ENCODE results near the gene ALG1. TPM values are rescaled to one million over a fixed set of nuclear protein-coding genes. Genes with fewer than 3 reads are reported as not detected.
A peak's percentile ranks its signal among the peaks of the same experiment; 100 is the strongest.

Gene ALG1
- total and polyA plus RNA-seq, 7 experiments from 2014 or later, result 12.9 to 29.1 (median 22.1) TPM

DNA sequence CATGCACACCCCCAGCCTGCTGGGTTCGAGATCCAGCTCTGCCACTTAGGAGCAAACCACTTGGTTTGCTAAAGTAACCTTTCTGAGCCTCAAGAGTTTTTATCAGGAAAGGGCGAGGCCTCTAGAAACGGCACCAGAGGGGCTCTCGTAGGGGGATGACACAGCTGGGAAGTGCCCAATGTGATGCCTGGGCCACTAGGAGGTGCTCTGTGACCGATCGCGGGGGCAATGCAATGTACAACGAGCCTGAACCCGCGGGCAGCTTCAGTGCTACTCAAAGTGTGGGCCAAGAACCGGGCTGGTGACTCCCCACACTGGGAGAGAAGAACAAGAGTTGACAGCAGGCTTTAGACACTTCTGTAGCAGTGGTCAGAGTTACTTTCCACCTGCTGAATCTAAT, 15.3 kb upstream of the ALG1 start:
- no peaks in the 10 kb centered on the region for H3K36me3 Mint-ChIP-seq
- no peak overlapping the region for H3K4me3 Mint-ChIP-seq
- intact Hi-C loops (cut with micrococcal nuclease), result loop anchor here (1.0 to 5.0 kb wide), 2 partner anchors 36 kb away; no protein-coding TSS in a partner anchor
- no peaks in the 10 kb centered on the region for H3K27me3 ChIP-seq (ENCODE audit: control insufficient read depth in 2 of 2, insufficient read depth in 2 of 2, low read length in 2 of 2)
- H3K27ac Mint-ChIP-seq, result no peak overlapping the region
- peaks cover 0 to 4% (median 0%) of the 10 kb centered on the region in 7 donors for H3K4me1 Mint-ChIP-seq
- CTCF ChIA-PET, result interaction anchor here (0.5 to 1.1 kb wide), 4 partner anchors 16 to 470 kb away, joined by 3 read pairs; no protein-coding TSS in a partner anchor
- no peak overlapping the region for H3K4me3 ChIP-seq (ENCODE audit: low read length)
- H3K9me3 Mint-ChIP-seq, result peaks cover 0 to 6% (median 0%) of the 10 kb centered on the region in 11 donors
- DNase-seq, result peak in 5 of 9 donors; percentile 19 to 33 (median 27)
- peaks cover 0 to 1% (median 0%) of the 10 kb centered on the region in 5 donors for H3K27me3 Mint-ChIP-seq
- H3K27ac ChIP-seq (ENCODE audit: low read depth, low read length), result no peak overlapping the region
- peak; percentile 77 for ATAC-seq
- POLR2A ChIA-PET, result no interaction called here
- H3K4me1 ChIP-seq (ENCODE audit: control insufficient read depth in 2 of 2, insufficient read depth in 2 of 2, low read length in 2 of 2), result no peaks in the 10 kb centered on the region
- H3K9me3 ChIP-seq (ENCODE audit: control insufficient read depth in 2 of 3, low read length in 3 of 3), result no peaks in the 10 kb centered on the region
- H3K36me3 ChIP-seq (ENCODE audit: control insufficient read depth in 2 of 3, insufficient read depth in 3 of 3, low read length in 3 of 3), result no peaks in the 10 kb centered on the region

- H3K27me3 ChIP-seq (ENCODE audit: control insufficient read depth in 2 of 2, insufficient read depth in 2 of 2, low read length in 2 of 2), result no peaks in the 10 kb centered on the region
- no peaks in the 10 kb centered on the region for H3K4me1 ChIP-seq (ENCODE audit: control insufficient read depth in 2 of 2, insufficient read depth in 2 of 2, low read length in 2 of 2)
- no peaks in the 10 kb centered on the region for H3K27me3 Mint-ChIP-seq
- H3K9me3 ChIP-seq (ENCODE audit: control insufficient read depth in 2 of 3, low read length in 3 of 3), result no peaks in the 10 kb centered on the region
- no peaks in the 10 kb centered on the region for H3K36me3 ChIP-seq (ENCODE audit: control insufficient read depth in 2 of 3, insufficient read depth in 3 of 3, low read length in 3 of 3)
- no peaks in the 10 kb centered on the region for H3K9me3 Mint-ChIP-seq
- ChIA-PET CTCF (no interaction called here), POLR2A (no interaction called here)
- H3K4me1 Mint-ChIP-seq, result peaks cover 0 to 4% (median 0%) of the 10 kb centered on the region in 7 donors
- H3K36me3 Mint-ChIP-seq, result no peaks in the 10 kb centered on the region
- no peak overlapping the region for H3K4me3 ChIP-seq (ENCODE audit: low read length)
- H3K27ac Mint-ChIP-seq, result no peak overlapping the region
- intact Hi-C loops (cut with micrococcal nuclease), result loop anchor here in 1 of 2 donors (5.0 kb wide), 1 partner anchor 34 kb away; no protein-coding TSS in a partner anchor
- H3K27ac ChIP-seq (ENCODE audit: low read depth, low read length), result no peak overlapping the region
- H3K4me3 Mint-ChIP-seq, result no peak overlapping the region
- no peak for DNase-seq
- ATAC-seq, result no peak
Measured at GRCh38 chr16:5058476-5058875, 13.2 kb upstream of the ALG1 start.

DNA sequence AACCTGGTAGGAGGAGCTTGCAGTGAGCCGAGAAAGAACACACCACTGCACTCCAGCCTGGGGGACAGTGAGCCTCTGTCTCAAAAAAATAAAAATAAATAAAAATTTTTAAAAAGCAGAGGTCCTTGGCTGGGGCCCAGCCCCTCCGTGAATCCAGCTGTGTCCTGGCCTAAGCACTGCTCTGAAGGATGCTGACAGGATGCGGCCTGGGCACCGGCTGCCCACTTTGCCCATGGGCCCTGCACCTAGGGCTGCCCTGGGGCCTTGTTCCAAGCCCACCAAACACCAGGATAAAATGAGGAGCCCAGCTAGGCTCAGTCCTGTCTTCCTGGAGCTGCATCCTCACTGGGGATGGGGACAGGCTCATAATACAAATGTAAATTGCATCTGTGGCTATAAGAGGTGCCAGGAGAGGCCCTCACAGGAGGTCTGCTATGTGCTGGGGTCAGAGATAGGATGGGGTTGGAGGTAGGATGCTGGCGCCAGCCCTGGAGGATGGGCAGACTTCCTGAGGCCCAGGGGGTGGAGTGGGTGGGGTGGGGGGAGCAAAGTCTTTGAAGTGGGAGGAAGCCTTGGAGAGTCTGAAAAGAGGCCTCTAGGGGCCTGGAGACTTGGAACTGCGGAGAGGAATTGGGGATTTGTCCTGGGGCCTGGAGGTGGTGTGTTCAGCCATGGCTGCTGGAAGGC, 12.1 kb upstream of the ALG1 start:
- Histone ChIP-seq H3K27me3 (ENCODE audit: control insufficient read depth in 2 of 2, insufficient read depth in 2 of 2, low read length in 2 of 2) (no peaks in the 10 kb centered on the region), H3K4me1 (ENCODE audit: control insufficient read depth in 2 of 2, insufficient read depth in 2 of 2, low read length in 2 of 2) (no peaks in the 10 kb centered on the region), H3K36me3 (ENCODE audit: control insufficient read depth in 2 of 3, insufficient read depth in 3 of 3, low read length in 3 of 3) (no peaks in the 10 kb centered on the region), H3K27ac (ENCODE audit: low read depth, low read length) (no peak overlapping the region), H3K4me3 (ENCODE audit: low read length) (no peak overlapping the region), H3K9me3 (ENCODE audit: control insufficient read depth in 2 of 3, low read length in 3 of 3) (no peaks in the 10 kb centered on the region)
- Mint-ChIP-seq H3K27ac (no peak overlapping the region), H3K9me3 (no peaks in the 10 kb centered on the region), H3K27me3 (no peaks in the 10 kb centered on the region), H3K4me1 (peaks cover 0 to 4% (median 0%) of the 10 kb centered on the region in 7 donors), H3K36me3 (no peaks in the 10 kb centered on the region), H3K4me3 (no peak overlapping the region)
- DNase-seq, result no peak
- ATAC-seq, result no peak
- intact Hi-C loops (cut with micrococcal nuclease), result loop anchor here in 1 of 2 donors (5.0 kb wide), 1 partner anchor 33 kb away; no protein-coding TSS in a partner anchor
- POLR2A ChIA-PET, result interaction anchor here (1.8 kb wide), 1 partner anchor 26 kb away, joined by 5 read pairs; the partner anchor contains the start of gene NAGPA
- CTCF ChIA-PET, result no interaction called here

DNA sequence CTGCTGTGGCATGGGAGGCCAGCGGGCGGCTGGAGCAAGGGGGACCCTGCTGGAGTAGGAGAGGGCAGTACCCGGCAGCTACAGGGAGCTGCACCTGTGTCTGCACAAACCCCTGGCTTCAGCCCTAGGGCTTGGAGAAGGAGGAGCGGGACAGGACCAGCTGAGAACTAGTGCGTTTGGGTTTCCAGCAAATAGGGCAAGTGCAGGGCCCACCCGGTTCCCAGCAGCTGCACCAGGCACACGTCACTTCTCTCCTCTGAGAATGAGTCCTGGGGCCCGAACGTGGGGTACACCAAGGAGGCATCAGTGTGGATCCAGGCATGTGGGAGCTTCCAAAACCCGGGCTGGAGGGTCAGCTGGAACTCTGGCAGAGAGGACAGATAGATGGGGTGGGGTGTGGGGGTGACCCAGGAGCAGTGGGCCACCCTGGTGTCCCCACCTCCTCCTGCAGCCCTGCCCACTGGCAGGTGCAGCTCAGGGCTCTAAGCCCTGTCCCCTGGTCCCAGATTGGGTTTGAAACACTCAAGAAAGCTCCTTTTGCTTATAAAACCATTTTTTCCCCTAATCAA, 11.5 kb upstream of the ALG1 start:
- no peak overlapping the region for H3K4me3 Mint-ChIP-seq
- H3K4me1 Mint-ChIP-seq, result peaks cover 0 to 4% (median 0%) of the 10 kb centered on the region in 7 donors
- H3K27ac ChIP-seq (ENCODE audit: low read depth, low read length), result no peak overlapping the region
- peak overlapping the region in 1 of 9 donors; percentile 13 for H3K27ac Mint-ChIP-seq
- ATAC-seq, result no peak
- CTCF ChIA-PET, result no interaction called here
- POLR2A ChIA-PET, result interaction anchor here (1.8 kb wide), 1 partner anchor 26 kb away, joined by 5 read pairs; the partner anchor contains the start of gene NAGPA
- no peaks in the 10 kb centered on the region for H3K36me3 Mint-ChIP-seq
- no peaks in the 10 kb centered on the region for H3K36me3 ChIP-seq (ENCODE audit: control insufficient read depth in 2 of 3, insufficient read depth in 3 of 3, low read length in 3 of 3)
- intact Hi-C loops (cut with micrococcal nuclease), result no loop called here
- H3K9me3 ChIP-seq (ENCODE audit: control insufficient read depth in 2 of 3, low read length in 3 of 3), result no peaks in the 10 kb centered on the region
- no peaks in the 10 kb centered on the region for H3K27me3 Mint-ChIP-seq
- no peaks in the 10 kb centered on the region for H3K9me3 Mint-ChIP-seq
- no peaks in the 10 kb centered on the region for H3K4me1 ChIP-seq (ENCODE audit: control insufficient read depth in 2 of 2, insufficient read depth in 2 of 2, low read length in 2 of 2)
- DNase-seq, result no peak
- no peaks in the 10 kb centered on the region for H3K27me3 ChIP-seq (ENCODE audit: control insufficient read depth in 2 of 2, insufficient read depth in 2 of 2, low read length in 2 of 2)
- H3K4me3 ChIP-seq (ENCODE audit: low read length), result no peak overlapping the region

- Histone ChIP-seq H3K4me1 (ENCODE audit: control insufficient read depth in 2 of 2, insufficient read depth in 2 of 2, low read length in 2 of 2) (no peaks in the 10 kb centered on the region), H3K27me3 (ENCODE audit: control insufficient read depth in 2 of 2, insufficient read depth in 2 of 2, low read length in 2 of 2) (no peaks in the 10 kb centered on the region), H3K27ac (ENCODE audit: low read depth, low read length) (no peak overlapping the region), H3K4me3 (ENCODE audit: low read length) (no peak overlapping the region), H3K9me3 (ENCODE audit: control insufficient read depth in 2 of 3, low read length in 3 of 3) (no peaks in the 10 kb centered on the region), H3K36me3 (ENCODE audit: control insufficient read depth in 2 of 3, insufficient read depth in 3 of 3, low read length in 3 of 3) (no peaks in the 10 kb centered on the region)
- Mint-ChIP-seq H3K4me3 (no peak overlapping the region), H3K27ac (peak overlapping the region in 1 of 9 donors; percentile 19), H3K27me3 (peaks cover 0 to under 1% (median 0%) of the 10 kb centered on the region in 5 donors), H3K4me1 (no peaks in the 10 kb centered on the region), H3K9me3 (no peaks in the 10 kb centered on the region), H3K36me3 (no peaks in the 10 kb centered on the region)
- ChIA-PET CTCF (interaction anchor here (0.5 kb wide), 1 partner anchor 516 kb away, joined by 3 read pairs; no protein-coding TSS in a partner anchor), POLR2A (no interaction called here)
- ATAC-seq, result no peak
- no peak for DNase-seq
- intact Hi-C loops (cut with micrococcal nuclease), result no loop called here
Measured at GRCh38 chr16:5062051-5062450, 9.6 kb upstream of the ALG1 start.

DNA sequence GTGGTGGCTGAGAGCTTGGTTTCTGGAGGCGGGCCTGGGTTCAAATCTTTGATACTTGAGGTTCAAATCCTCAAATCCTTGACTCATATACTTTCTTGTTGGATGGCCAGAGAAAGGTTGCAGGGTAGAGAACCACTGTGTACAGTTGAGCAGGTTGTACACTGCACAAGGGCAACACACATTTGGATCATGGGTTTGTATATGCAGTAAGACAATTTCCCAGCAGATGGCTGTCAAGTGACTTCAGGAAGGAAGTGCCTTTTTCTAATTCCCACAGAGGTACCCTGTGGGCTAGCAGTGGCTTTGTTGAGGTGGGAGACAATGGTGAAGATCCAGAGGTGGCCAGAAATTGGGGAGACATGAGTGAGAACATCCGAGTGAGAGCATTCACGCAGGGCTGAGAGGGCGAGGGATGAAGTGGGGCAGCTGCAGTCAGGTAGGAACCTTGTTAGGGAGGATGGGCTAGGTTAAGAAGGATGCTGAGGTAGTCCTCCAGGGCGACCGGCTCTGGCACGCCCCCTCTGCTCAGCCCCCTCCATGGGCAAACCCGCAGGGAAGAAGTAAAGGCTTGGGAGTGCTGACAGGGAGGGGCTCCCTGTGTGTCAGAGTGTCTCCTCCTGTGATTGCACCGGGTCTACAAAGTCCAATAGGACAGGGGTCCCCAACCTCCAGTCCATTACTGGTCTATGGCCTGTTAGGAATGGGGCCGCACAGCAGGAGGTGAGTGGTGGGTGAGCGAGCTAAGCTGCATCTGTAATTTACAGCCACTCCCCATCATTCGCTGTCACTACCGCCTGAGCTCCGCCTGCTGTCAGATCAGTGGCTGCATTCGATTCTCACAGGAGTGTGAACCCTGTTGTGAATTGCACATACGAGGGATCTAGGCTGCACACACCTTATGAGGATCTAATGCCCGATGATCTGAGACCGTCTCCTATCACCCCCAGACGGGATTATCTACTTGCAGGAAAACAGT, 8.6 kb upstream of the ALG1 start:
- Mint-ChIP-seq H3K36me3 (no peaks in the 10 kb centered on the region), H3K4me3 (no peak overlapping the region), H3K27me3 (peaks cover 0 to 3% (median 0%) of the 10 kb centered on the region in 5 donors), H3K4me1 (no peaks in the 10 kb centered on the region), H3K9me3 (no peaks in the 10 kb centered on the region), H3K27ac (no peak overlapping the region)
- H3K9me3 ChIP-seq (ENCODE audit: control insufficient read depth in 2 of 3, low read length in 3 of 3), result no peaks in the 10 kb centered on the region
- no peak for ATAC-seq
- no peaks in the 10 kb centered on the region for H3K4me1 ChIP-seq (ENCODE audit: control insufficient read depth in 2 of 2, insufficient read depth in 2 of 2, low read length in 2 of 2)
- intact Hi-C loops (cut with micrococcal nuclease), result no loop called here
- POLR2A ChIA-PET, result no interaction called here
- no peak for DNase-seq
- CTCF ChIA-PET, result no interaction called here
- H3K27ac ChIP-seq (ENCODE audit: low read depth, low read length), result no peak overlapping the region
- H3K36me3 ChIP-seq (ENCODE audit: control insufficient read depth in 2 of 3, insufficient read depth in 3 of 3, low read length in 3 of 3), result no peaks in the 10 kb centered on the region
- no peaks in the 10 kb centered on the region for H3K27me3 ChIP-seq (ENCODE audit: control insufficient read depth in 2 of 2, insufficient read depth in 2 of 2, low read length in 2 of 2)
- no peak overlapping the region for H3K4me3 ChIP-seq (ENCODE audit: low read length)
